HL-60 (cell line): ENCODE results near the gene SDS.

Experiments used
- DNase-seq, 2 experiments: peaks; one replicate each; pipeline ENCODE4 v3.0.0-alpha.2; 2010 to 2020; ENCODE audit warnings: low read depth in 1 of 2, low spot score in 1 of 2
- H3K27ac ChIP-seq: fragments of 250-450 bp; sonication (Bioruptor Pico); replicated peaks from 2 replicates; pipeline ENCODE4 v1.5.1; 2020; ENCODE audit warnings: mild to moderate bottlenecking, moderate library complexity
- H3K27me3 ChIP-seq: fragments of 250-450 bp; sonication (Bioruptor Pico); 2 replicates; pipeline ENCODE4 v1.5.1; 2021; ENCODE audit warnings: mild to moderate bottlenecking, moderate library complexity; ENCODE audit not compliant: insufficient read depth, poor library complexity, severe bottlenecking
- H3K4me3 ChIP-seq: replicated peaks from 2 replicates; pipeline ENCODE4 v1.5.1; 2011; ENCODE audit warnings: mild to moderate bottlenecking, control low read depth, low read length; ENCODE audit not compliant: insufficient read depth
- GABPA ChIP-seq: IDR thresholded peaks from 2 replicates; pipeline ENCODE4 v1.6.1; 2012; ENCODE audit warnings: low read depth
- POLR2AphosphoS5 ChIP-seq: IDR thresholded peaks from 2 replicates; pipeline ENCODE4 v1.6.1; 2012; ENCODE audit warnings: low read depth
- SPI1 ChIP-seq: IDR thresholded peaks from 2 replicates; pipeline ENCODE4 v1.6.1; 2012; ENCODE audit warnings: low read depth, mild to moderate bottlenecking, borderline replicate concordance
- TF ChIP-seq, protein P1 (sequence below): IDR thresholded peaks from 2 replicates; pipeline ENCODE4 v1.6.1; 2012; ENCODE audit warnings: low read depth; ENCODE audit not compliant: insufficient replicate concordance
- TF ChIP-seq, protein P2 (sequence below): IDR thresholded peaks from one replicate; pipeline ENCODE4 v1.5.1; 2011; ENCODE audit warnings: low read length, control low read depth, inconsistent platforms; ENCODE audit not compliant: insufficient read depth

Gene SDS

DNA sequence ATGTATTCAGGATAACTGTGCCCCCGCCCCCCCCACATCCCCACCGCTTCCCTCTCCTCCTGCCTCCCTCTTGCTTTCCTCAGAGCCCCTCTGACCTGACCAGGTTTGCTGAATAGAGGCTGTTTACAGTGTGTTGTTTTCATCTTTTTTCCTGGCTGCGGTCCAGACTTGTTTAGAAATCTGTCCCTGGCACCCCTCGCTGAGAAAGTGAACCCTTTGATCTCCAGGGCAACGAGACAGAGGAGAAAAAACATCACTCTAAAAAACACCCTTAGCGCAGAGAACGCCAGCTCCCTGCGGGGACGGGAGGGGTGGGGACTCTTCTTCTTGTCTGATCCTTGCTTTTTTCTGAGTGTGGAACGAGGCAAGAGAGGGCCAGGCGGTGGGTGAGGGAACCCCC is 22.5 kb downstream of the SDS start:
- no peak for DNase-seq
- TF ChIP-seq SPI1 (no peak), POLR2AphosphoS5 (no peak), GABPA (no peak)
- TF ChIP-seq, protein P1, sequence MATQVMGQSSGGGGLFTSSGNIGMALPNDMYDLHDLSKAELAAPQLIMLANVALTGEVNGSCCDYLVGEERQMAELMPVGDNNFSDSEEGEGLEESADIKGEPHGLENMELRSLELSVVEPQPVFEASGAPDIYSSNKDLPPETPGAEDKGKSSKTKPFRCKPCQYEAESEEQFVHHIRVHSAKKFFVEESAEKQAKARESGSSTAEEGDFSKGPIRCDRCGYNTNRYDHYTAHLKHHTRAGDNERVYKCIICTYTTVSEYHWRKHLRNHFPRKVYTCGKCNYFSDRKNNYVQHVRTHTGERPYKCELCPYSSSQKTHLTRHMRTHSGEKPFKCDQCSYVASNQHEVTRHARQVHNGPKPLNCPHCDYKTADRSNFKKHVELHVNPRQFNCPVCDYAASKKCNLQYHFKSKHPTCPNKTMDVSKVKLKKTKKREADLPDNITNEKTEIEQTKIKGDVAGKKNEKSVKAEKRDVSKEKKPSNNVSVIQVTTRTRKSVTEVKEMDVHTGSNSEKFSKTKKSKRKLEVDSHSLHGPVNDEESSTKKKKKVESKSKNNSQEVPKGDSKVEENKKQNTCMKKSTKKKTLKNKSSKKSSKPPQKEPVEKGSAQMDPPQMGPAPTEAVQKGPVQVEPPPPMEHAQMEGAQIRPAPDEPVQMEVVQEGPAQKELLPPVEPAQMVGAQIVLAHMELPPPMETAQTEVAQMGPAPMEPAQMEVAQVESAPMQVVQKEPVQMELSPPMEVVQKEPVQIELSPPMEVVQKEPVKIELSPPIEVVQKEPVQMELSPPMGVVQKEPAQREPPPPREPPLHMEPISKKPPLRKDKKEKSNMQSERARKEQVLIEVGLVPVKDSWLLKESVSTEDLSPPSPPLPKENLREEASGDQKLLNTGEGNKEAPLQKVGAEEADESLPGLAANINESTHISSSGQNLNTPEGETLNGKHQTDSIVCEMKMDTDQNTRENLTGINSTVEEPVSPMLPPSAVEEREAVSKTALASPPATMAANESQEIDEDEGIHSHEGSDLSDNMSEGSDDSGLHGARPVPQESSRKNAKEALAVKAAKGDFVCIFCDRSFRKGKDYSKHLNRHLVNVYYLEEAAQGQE: no peak
- TF ChIP-seq, protein P2, sequence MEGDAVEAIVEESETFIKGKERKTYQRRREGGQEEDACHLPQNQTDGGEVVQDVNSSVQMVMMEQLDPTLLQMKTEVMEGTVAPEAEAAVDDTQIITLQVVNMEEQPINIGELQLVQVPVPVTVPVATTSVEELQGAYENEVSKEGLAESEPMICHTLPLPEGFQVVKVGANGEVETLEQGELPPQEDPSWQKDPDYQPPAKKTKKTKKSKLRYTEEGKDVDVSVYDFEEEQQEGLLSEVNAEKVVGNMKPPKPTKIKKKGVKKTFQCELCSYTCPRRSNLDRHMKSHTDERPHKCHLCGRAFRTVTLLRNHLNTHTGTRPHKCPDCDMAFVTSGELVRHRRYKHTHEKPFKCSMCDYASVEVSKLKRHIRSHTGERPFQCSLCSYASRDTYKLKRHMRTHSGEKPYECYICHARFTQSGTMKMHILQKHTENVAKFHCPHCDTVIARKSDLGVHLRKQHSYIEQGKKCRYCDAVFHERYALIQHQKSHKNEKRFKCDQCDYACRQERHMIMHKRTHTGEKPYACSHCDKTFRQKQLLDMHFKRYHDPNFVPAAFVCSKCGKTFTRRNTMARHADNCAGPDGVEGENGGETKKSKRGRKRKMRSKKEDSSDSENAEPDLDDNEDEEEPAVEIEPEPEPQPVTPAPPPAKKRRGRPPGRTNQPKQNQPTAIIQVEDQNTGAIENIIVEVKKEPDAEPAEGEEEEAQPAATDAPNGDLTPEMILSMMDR: no peak
- no peak overlapping the region for H3K27ac ChIP-seq
- no peak overlapping the region for H3K4me3 ChIP-seq
- no peaks in the 10 kb centered on the region for H3K27me3 ChIP-seq

DNA sequence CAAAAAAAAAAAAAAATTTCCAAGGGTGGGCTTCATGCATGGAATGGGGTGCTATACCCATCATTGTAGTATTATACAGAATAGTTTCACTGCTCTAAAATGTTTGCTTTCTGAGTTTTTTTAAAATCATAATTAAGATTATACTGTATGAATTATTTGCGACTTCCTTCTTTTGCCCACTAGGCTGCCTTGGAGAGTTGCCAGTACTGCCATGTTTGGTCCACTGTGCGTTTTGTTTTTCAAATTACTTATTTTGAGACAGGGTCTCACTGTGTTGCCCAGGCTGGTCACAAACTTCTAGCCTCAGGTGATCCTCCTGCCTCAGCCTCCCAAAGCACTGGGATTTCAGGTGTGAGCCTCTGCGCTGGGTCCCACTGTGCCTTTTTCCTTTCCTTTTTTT is 25.4 kb downstream of the SDS start:
- Histone ChIP-seq H3K27me3 (no peaks in the 10 kb centered on the region), H3K4me3 (no peak overlapping the region), H3K27ac (no peak overlapping the region)
- TF ChIP-seq SPI1 (no peak), POLR2AphosphoS5 (no peak), GABPA (no peak)
- TF ChIP-seq, protein P1: no peak
- TF ChIP-seq, protein P2: no peak
- DNase-seq: no peak

DNA sequence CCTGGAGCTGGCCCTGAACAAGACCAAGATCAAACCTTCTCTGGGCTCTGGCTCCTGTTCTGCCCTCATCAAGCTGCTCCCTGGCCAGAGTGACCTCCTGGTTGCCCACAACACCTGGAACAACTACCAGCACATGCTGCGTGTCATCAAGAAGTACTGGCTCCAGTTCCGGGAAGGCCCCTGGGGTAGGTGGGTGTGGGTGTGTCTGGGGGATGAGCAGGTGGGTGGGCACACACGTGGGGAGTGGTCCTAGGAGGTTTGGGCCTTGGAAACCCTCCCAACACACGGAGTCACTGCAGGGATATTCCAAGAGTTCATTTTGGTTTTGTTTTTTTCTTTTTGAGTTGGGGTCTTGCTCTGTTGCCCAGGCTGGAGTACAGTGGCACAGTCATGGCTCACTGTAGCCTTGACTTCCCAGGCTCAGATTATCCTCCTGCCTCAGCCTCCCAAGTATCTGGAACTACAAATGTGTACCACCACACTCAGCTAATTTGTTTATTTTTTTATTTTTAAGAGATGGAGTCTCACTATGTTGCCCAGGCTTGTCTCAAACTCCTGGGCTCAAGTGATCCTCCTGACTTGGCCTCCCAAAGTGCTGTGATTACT is 28.8 kb downstream of the SDS start:
- TF ChIP-seq GABPA (no peak), POLR2AphosphoS5 (no peak), SPI1 (no peak)
- TF ChIP-seq, protein P2: no peak
- TF ChIP-seq, protein P1: no peak
- Histone ChIP-seq H3K27ac (no peak overlapping the region), H3K4me3 (no peak overlapping the region), H3K27me3 (no peaks in the 10 kb centered on the region)
- DNase-seq: no peak
